HG03159 (cell line): ENCODE results near the gene ITCH.
"Not testable (repeated sequence)": the region's sequence is repeated elsewhere in the genome, so short reads cannot be mapped to it uniquely, and the experiment has no call there.

Source experiments
- ATAC-seq: cut with Tn5 transposase; IDR thresholded peaks from one replicate; pipeline ENCODE4 v1.9.1; 2021; ENCODE audit warnings: mild to moderate bottlenecking, moderate library complexity; ENCODE audit not compliant: unreplicated experiment

The ITCH gene

DNA sequence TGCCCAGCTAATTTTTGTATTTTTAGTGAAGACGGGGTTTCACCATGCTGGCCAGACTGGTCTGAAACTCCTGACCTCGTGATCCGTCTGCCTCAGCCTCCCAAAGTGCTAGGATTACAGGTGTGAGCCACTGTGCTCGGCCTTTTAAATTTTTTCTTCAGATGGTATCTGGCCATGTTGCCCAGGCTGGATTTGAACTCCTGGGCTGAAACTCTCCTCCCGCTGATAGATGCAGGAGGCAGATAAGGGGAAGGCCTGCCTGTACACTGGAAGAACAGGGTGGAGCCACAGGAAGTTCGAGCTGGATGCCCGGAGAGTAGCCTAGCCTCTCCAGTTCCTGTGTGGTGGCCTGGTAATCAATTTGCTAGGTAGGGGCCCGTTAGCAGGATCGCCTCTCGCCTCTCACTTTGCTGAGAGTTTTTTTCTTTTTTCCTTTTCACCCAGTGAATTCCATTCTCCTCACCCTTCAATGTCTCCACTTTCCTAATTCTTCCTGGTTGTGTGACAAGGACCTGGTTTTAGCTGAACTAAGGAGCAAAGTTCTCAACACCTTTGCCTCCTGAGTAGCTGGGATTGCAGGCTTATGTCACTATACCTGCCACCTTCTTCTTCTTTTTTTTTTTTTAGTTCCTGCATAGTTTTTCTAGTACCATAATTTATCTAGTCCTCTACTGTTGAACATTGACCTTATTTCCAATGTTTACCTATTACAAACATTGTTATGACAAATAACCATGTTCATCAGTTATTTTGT lies 19.4 kb upstream of the ITCH start:
- ATAC-seq, result no peak

DNA sequence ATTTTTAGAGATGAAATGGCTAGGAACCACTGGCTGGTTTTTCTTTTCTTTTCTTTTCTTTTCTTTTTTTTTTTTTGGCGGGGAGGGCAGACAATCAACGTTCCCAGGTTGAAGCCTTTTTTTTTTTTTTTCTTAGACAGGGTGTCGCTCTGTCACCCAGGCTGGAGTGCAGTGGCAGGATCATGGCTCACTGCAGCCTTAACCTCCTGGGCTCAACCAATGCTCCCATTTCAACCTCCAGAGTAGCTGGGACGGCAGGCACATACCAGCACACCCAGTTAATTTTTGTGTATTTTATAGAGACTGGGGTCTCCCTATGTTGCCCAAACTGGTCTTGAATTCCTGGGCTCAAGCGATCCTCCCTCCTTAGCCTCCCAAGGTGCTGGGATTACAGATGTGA lies 18.8 kb upstream of the ITCH start:
- ATAC-seq, result no peak

DNA sequence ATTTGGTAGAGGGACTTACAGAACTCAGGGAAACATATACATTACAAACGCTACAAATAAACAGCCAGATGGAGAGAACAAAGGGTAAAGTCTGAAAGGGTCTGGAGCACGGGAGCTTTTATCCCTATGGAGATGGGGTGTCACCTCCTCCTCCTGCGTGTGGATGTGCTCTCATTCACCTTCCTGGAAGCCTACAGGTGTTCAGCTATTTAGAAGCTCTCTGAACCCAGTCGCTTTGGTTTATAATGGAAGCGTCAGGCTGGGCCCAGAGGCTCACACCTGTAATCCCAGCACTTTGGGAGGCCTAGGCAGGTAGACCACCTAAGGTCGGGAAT lies 17.7 kb upstream of the ITCH start:
- ATAC-seq, result no peak

DNA sequence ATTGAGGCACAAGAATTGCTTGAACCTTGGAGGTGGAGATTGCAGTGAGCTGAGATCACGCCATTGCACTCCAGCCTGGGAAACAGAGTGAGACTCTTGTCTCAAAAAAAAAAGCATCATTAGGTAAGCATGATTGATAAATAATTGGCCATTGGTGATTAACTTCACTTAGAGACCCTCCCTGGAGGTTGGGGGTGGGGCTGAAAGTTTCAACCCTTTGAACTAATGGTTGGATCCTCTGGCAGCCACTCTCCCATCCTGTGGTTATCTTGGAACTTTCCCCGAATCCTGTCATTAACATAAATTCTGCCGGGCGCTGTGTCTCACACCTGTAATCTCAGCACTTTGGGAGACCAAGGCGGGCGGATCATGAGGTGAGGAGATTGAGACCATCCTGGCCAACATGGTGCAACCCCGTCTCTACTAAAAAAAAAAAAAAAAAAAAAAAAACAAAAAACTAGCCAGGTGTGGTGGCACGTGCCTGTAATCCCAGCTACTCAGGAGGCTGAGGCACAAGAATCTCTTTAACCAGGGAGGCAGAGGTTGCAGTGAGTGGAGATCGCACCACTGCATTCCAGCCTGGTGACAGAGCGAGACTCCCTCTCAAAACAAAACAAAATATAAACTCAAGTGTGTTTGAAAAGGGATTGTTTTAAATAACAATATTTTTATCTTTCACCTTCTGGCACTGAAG lies 17.1 kb upstream of the ITCH start:
- ATAC-seq, result not testable (repeated sequence)

DNA sequence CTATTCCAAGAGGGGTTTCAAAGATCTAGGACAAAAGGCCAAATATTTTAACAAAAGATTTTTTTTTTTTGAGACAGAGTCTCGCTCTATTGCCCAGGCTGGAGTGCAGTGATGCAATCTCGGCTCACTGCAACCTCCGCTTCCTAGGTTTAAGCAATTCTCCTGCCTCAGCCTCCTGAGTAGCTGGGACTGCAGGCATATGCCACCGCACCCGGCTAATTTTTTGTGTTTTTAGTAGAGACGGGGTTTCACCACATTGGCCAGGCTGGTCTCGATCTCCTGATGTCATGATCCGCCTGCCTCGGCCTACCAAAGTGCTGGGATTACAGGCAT lies 16.6 kb upstream of the ITCH start:
- ATAC-seq, result not testable (repeated sequence)

DNA sequence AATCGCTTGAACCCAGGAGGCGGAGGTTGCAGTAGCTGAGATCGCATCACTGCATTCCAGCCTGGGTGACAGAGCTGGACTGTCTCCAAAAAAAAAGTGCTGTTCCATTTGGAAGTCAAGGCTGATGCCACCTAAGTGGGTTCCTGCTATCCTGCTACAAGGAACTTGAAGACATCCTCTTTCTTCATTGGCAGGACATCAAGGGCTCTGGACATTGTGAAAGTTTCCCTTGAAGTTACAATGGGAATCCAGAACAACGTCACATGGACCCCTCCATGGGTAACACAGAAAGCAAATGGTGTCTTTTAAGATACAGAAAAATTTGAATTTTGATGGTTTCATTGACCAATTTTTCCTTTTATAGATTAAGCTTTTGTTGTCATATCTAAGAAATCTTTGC lies 15.5 kb upstream of the ITCH start:
- no peak for ATAC-seq

DNA sequence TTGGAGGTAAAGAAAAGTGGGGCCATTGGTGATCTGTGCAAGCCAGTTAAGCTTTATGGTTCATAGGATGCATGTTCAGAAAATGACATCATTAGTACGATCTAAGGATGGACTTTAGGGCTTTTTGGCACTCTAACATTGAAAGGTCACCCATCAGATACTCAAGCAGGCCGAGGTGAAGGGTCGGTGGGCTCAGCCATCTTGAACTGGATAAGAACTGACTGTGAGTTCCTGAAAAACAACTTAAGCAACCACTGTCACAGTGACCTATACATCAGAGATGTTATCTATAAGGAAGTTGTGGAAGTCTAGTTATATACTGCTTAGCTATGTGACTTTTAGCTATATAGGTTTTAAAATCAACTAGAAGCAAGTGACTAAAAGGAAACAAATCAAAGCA lies 13.0 kb upstream of the ITCH start:
- ATAC-seq, result no peak

DNA sequence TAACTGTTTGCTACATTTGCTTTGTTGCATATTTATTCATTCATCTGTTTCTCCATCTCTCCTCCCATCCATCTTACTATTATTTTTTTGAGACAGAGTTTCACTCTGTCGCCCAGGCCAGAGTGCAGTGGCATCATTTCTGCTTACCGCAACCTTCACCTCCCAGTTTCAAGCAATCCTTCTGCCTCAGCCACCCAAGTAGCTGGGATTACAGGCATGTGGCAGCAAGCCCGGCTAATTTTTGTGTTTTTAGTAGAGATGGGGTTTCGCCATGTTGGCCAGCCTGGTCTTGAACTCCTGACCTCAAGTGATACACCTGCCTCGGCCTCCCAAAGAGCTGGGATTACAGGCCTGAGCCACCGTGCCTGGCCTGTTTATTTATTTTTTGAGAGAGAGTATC lies 9.6 kb upstream of the ITCH start:
- ATAC-seq, result not testable (repeated sequence)

DNA sequence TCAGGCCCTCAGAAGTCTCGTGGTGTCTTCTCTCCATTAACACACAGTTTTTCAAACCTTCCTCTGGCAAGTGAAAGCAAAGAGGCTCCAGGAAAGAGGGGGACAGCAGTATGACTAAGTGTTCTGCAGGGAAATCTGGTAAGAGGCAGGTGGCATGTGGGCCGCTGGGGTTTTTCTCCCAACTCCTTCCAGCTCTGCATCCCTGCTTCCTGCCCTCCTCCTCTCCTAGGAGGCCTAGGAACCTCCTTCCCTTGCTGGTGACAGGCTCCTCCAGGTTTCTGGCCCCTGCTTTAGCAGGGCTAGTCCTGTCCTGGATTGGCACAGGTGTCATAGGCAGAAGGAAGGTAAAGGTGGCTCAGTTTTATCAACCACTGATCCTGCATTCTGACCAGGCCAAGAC lies 7.6 kb upstream of the ITCH start:
- no peak for ATAC-seq

DNA sequence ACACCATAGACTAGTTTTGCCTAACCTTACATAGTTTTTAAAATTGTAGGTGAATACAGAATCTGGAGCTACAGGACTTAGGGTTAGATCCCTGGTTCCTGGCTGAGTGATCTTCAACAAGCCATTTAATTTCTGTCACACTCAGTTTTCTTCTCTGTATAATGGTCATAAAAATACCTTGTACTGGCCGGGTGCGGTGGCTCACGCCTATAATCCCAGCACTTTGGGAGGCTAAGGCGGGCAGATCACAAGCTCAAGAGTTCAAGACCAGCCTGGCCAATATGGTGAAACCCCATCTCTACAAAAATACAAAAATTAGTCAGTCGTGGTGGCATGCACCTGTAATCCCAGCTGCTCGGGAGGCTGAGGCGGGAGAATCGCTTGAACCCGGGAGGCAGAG lies 3.3 kb upstream of the ITCH start:
- ATAC-seq, result not testable (repeated sequence)

DNA sequence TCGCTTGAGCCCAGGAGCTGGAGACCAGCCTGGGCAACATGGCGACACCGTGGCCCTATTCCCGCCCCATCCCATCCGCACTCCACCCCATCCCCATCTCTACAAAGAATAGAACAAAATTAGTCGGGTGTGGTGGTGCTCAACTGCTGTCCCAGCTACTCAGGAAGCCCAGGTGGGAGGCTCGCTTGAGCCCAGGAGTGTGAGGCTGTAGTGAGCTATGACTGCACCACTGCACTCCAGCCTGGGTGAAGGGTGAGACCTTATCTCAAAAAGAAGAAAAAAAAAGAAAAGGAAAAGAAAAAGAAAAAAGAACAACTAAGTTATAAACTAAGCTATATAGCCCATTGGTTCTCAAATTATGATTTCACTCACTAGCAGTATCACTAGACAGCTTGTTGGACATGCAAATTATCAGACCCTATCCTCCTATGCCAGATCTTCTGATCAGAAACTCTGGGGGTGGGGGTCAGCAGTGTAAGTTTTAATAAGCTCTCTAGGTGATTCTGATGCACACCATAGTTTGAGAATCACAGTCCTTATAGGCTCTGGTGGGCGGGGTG lies 491 bp upstream of the ITCH start:
- ATAC-seq, result no peak

DNA sequence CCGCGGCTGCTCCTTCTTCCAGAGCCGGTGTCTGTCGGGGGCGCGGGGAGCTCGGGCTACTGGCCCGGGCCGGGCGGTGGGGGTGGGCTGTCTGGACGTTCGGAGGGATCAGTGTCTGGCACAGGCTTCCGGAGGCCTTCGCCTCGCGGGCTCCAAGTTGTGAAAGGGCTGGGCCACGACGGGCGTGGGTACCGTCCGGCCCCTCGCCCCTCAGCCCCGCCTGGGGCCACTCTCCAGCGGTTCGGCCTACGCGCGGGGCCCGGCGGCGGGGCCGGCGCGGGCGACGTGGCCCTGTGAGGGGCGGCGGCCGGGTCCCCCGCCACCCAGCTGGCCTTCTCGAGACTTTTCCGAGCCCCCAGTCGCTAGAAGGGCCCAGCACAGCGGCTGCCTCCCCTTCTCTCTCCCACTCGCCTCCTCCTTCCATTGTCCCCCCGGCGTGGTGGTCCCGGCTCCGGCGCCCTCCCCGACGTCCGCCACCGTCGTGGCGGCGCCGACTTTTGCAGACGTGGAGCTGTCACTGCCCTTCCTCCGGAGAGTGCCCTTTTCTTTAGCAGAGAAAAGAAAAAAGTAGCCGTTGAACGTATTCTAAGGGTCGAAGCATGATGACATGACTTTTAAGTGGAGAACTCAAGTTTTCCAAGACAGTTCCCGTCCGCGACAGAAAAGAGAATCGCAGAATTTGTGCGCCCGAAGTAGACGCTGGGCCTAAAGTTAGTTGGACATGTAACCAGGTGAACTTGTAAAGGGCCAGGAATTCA lies 571 bp downstream of the ITCH start:
- ATAC-seq, result peak; percentile 41

DNA sequence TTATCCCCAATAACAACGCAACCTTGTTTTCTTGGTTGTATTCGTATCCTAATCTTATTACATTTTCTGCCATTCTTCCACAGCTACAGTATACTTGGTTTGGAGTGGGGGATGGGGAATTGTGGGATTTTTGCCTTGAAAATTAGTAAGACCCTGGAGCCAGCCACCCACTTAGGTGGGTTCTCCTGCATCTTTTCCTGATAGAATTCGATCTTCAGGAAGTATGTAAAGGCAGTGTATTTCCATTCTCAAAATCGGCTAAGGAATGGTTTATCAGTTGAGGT lies 1.1 kb downstream of the ITCH start:
- no peak for ATAC-seq

DNA sequence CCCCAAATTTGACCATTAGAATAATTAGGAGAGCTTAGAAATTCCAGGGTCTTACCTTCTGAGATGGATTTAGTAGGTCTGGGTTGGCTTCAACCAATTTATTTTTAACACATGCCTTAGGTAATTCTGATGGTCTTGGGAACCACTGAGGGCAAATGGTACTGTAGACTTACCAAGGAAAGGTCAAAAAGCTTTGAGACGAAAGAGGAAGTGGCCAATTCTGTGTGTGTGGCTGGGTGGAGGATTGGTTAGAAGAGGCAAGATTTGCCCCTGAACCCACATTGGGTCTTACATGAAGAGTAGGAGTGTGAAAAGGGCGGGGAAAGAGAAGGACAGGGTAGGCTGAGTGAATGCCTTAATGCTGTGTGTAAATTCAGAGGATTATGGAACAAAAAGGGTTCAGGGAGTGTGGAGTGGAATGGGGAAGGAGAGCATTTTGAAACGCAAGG lies 2.7 kb downstream of the ITCH start:
- peak; percentile 39 for ATAC-seq

DNA sequence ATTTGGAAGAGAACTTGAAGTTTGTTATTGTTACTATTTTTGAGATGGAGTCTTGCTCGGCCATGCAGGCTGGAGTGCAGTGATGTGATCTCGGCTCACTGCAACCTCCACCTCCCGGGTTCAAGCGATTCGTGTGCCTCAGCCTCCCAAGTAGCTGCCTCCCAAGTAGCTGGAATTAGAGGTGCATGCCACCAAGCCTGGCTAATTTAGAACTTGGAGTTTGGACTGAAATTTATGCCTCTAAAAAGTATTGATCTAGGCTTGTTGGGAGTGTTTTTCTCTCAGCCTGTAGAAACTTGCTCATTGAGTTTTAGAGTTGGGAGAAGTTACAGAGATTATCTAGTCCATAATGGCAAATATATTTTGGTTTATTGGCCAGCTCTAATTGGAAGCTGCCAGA lies 4.1 kb downstream of the ITCH start:
- ATAC-seq, result no peak

DNA sequence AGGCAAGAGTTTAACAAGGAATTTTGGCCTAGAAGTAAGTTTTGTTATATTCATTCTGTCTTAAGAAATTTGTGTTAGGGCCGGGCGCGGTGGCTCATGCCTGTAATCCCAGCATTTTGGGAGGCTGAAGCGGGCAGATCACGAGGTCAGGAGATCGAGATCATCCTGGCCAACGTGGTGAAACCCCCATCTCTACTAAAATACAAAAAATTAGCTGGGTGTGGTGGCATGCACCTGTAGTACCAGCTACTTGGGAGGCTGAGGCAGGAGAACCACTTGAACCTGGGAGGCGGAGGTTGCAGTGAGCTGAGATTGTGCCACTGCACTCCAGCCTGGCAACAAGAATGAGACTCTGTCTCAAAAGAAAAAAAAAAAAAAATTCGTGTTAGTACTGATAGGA lies 4.8 kb downstream of the ITCH start:
- ATAC-seq, result not testable (repeated sequence)

DNA sequence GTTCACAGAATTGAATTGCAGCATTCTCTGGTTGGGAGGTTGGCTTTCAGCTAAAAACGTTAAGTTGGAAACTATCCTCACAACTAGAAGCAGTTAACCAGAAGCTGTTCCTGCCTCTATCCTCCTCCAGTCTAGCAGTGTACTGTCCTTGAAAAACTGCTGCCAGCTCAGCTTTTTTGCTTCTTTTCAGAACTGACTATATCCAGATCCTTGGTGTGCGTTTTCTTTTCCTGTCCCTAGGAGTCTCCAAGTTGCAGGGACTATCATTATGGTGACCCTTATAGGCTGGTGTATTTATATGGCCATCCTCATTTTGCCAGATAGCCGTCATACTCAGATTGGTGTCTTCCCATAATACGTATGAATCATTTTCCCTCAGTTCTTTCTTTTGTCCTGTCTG lies 5.5 kb downstream of the ITCH start:
- no peak for ATAC-seq

DNA sequence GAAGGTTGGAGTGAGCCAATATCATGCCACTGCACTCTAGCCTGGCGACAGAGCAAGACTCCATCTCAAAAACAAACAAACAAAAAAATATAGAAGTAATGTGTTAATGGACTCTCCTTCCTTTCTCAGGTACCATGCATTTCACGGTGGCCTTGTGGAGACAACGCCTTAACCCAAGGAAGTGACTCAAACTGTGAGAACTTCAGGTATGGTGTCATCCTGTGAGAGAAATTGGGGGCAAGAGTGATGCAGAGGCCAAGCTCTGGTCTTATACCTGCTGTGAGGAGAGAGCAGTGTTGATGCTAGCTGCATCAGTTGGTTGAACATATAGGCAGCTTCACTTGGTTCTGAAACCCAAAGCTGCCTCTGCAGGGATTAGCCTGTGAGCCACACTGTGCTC lies 6.2 kb downstream of the ITCH start:
- ATAC-seq, result no peak

DNA sequence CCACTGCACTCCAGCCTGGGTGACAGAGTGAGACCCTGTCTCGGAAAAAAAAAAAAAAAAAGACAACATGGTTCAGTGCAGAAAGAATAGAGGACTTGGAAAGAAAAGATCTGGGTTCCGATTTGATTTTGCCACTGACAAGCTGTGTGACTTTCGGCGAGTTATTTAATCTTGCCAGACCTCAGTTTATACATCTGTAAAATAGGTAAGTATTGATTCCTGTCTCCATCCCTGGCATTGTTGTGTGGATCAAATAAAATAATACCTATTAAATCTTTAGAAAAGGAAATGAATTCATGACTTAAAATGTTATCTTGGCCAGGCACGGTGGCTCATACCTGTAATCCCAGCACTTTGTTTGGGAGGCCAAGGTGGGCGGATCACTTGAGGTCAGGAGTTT lies 7.0 kb downstream of the ITCH start:
- ATAC-seq, result no peak

DNA sequence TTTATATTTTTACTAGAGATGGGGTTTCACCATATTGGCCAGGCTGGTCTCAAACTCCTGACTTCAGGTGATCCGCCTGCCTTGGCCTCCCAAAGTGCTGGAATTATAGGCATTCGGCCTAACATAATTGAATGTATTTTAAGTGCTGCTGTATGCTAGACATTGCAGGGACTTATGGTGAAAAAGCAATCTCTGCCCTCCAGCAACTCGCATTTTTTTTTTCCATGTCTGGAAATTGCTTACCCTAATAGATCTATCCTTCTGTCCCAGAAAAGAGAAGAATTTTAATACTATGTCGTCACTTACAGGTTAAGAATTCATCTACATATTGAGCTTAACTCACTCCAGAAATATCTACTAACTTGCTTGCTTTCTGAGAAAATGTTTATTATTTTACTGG lies 10.4 kb downstream of the ITCH start:
- ATAC-seq, result no peak

DNA sequence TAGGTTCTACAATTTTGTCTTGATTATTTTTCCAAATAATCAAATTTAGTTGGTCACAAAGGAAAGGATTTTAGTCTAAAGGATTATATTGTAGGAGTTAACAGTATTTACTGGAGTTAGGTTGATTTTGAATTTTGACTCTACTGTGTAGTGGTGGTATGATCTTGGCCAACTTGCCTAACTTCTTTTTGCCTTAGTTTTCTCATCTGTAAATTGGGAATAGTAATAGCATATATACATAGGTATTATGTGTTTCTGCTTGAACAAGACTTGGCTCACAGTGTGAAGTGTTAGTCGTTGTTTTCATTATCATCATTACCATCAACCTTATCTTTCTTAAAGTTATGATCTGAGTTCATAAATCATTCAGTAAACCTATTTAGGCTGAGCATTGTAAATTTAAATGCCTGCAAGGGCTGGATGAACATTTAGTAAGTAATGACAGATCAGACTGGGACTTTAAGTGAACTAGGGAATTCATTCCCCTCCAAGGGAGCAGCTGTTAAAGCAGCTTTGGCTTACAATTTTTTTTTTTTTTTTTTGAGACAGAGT lies 11.2 kb downstream of the ITCH start:
- no peak for ATAC-seq

DNA sequence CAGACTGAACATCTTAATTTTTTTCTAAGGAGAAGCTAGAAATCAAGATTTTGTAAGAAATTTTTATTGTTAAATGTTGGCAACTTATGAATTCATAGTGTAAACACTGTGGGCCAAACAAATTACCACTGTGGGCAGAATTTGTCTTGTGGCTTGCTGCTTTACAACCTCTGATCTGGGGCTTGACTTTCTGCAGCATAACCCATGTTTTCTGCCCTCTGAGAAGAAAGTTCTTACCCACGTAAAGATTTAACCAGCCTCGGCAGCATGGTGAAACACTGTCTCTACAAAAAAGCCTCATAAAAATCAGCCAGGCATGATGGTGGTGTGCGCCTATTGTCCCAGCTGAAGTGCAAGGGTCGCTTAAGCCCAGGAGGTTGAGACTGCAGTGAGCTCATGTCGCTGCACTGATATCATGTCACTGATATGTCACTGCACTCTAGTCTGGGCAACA lies 12.9 kb downstream of the ITCH start:
- no peak for ATAC-seq
